ENCODE results near the gene IRS1. TPM values are rescaled to one million over a fixed set of nuclear protein-coding genes. Genes with fewer than 3 reads are reported as not detected.

IRS1 gene
- total RNA-seq, 1 donor from 2014 or later: 16.9 TPM

- Histone ChIP-seq H3K27ac (peak overlapping the region; percentile 78), H3K27me3 (no peaks in the 10 kb centered on the region), H3K4me3 (no peak overlapping the region), H3K36me3 (no peaks in the 10 kb centered on the region), H3K9me3 (no peaks in the 10 kb centered on the region), H3K4me1 (peaks cover 58% of the 10 kb centered on the region)
- no peak for DNase-seq (ENCODE audit: extremely low spot score in 2 of 2)
- intact Hi-C loops (cut with DNase I): no loop called here
- peak in 1 of 2 donors; percentile 34 for TF ChIP-seq POLR2AphosphoS5 (IDR thresholded peaks at IDR 0.05; ENCODE audit: insufficient read depth in 1 of 2, low read depth in 1 of 2)
- TF ChIP-seq, protein P1, sequence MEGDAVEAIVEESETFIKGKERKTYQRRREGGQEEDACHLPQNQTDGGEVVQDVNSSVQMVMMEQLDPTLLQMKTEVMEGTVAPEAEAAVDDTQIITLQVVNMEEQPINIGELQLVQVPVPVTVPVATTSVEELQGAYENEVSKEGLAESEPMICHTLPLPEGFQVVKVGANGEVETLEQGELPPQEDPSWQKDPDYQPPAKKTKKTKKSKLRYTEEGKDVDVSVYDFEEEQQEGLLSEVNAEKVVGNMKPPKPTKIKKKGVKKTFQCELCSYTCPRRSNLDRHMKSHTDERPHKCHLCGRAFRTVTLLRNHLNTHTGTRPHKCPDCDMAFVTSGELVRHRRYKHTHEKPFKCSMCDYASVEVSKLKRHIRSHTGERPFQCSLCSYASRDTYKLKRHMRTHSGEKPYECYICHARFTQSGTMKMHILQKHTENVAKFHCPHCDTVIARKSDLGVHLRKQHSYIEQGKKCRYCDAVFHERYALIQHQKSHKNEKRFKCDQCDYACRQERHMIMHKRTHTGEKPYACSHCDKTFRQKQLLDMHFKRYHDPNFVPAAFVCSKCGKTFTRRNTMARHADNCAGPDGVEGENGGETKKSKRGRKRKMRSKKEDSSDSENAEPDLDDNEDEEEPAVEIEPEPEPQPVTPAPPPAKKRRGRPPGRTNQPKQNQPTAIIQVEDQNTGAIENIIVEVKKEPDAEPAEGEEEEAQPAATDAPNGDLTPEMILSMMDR (IDR thresholded peaks at IDR 0.05): no peak
Observed at GRCh38 chr2:226754821-226755604, 44.6 kb downstream of the IRS1 start.

DNA sequence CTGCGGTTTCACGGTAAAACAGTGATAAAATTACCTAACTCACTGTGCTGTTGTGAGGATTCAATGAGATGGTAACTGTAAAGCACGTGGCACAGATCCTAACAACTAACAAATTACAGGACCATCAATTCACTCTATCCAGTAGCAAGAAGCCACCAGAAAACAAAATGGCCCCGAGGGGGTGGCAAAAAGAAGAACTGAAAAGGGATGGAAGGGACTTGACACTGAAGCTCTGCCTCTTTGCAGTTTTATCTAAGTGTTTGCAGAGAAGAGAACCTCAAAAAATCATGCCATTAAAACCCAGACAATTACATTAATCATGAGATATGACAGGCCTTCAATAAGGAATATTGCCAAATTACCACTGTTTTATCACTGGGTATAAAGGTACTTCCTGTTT lies 46.7 kb downstream of the IRS1 start:
- no peak overlapping the region for H3K4me3 ChIP-seq
- intact Hi-C loops (cut with DNase I): no loop called here
- peak overlapping the region; percentile 22 for H3K27ac ChIP-seq
- H3K36me3 ChIP-seq: no peaks in the 10 kb centered on the region
- no peaks in the 10 kb centered on the region for H3K9me3 ChIP-seq
- DNase-seq (ENCODE audit: extremely low spot score in 2 of 2): no peak
- TF ChIP-seq, protein P1 (IDR thresholded peaks at IDR 0.05): no peak
- TF ChIP-seq POLR2AphosphoS5 (IDR thresholded peaks at IDR 0.05; ENCODE audit: insufficient read depth in 1 of 2, low read depth in 1 of 2): no peak
- no peak for TF ChIP-seq POLR2A (IDR thresholded peaks at IDR 0.05)
- H3K27me3 ChIP-seq: no peaks in the 10 kb centered on the region
- peaks cover 51% of the 10 kb centered on the region for H3K4me1 ChIP-seq

DNA sequence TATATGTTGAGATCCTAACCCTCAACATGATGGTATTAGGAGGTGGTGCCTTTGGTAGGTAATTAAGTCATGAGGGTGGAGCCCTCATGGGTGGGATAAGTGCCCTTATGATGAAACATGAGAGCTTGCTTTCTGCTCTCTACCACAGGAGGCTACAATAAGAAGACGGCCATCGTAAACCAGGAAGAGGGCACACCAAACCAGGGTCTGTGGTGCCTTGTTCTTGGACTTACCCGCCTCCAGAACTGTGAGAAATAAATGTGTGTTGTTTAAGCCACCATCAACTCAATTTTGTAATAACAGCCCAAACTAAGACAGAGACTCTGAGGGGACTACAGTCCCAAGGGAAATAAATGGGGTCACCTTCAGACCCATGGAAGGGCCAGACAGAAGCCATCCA lies 52.3 kb downstream of the IRS1 start:
- Histone ChIP-seq H3K4me3 (no peak overlapping the region), H3K4me1 (peaks cover 35% of the 10 kb centered on the region), H3K9me3 (no peaks in the 10 kb centered on the region), H3K27ac (no peak overlapping the region), H3K27me3 (no peaks in the 10 kb centered on the region), H3K36me3 (no peaks in the 10 kb centered on the region)
- TF ChIP-seq POLR2AphosphoS5 (IDR thresholded peaks at IDR 0.05; ENCODE audit: insufficient read depth in 1 of 2, low read depth in 1 of 2) (no peak), POLR2A (IDR thresholded peaks at IDR 0.05) (no peak)
- TF ChIP-seq, protein P1 (IDR thresholded peaks at IDR 0.05): no peak
- intact Hi-C loops (cut with DNase I): loop anchor here (10.0 kb wide), 1 partner anchor 48 kb away; the partner anchor contains the start of gene IRS1
- DNase-seq (ENCODE audit: extremely low spot score in 2 of 2): no peak

DNA sequence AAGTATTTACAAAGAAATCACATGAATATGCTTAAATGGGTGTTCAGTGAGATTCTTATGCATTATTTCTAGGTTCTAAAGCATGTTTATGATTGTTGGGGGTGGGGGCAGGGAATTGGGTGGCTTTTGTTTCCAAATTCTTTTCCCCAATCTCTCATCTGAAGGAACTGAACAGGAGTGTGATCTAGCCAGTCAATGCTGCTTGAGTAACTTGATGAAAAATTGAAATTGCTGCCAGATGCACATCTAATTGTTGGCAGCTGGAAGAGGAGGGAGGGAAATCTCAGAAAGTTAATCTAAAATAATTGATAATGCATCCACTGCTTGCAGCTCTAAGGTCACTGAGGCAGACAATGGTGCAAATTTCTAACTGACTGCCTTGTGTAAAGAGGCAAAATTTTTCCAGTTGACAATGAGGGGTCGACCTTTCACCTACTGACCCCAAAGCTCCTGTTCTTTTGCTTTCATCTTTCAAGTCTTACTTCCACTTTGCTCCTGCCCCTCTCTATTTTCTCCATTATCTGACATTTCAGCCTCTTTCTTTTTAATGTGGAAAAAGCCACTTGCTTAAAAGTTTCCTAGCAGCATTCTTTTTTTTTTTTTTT lies 53.3 kb downstream of the IRS1 start:
- Histone ChIP-seq H3K27me3 (no peaks in the 10 kb centered on the region), H3K4me3 (no peak overlapping the region), H3K27ac (no peak overlapping the region), H3K4me1 (peaks cover 37% of the 10 kb centered on the region), H3K36me3 (no peaks in the 10 kb centered on the region), H3K9me3 (no peaks in the 10 kb centered on the region)
- no peak for DNase-seq (ENCODE audit: extremely low spot score in 2 of 2)
- intact Hi-C loops (cut with DNase I): loop anchor here (10.0 kb wide), 1 partner anchor 49 kb away; the partner anchor contains the start of gene IRS1
- TF ChIP-seq POLR2A (IDR thresholded peaks at IDR 0.05) (no peak), POLR2AphosphoS5 (IDR thresholded peaks at IDR 0.05; ENCODE audit: insufficient read depth in 1 of 2, low read depth in 1 of 2) (no peak)
- TF ChIP-seq, protein P1 (IDR thresholded peaks at IDR 0.05): no peak

GRCh38 chr2:226743915-226744314 lies 55.7 kb downstream of the IRS1 start:
- H3K27ac ChIP-seq: no peak overlapping the region
- H3K4me1 ChIP-seq: peaks cover 58% of the 10 kb centered on the region
- no peaks in the 10 kb centered on the region for H3K9me3 ChIP-seq
- H3K36me3 ChIP-seq: no peaks in the 10 kb centered on the region
- TF ChIP-seq, protein P1 (IDR thresholded peaks at IDR 0.05): no peak
- no peak for TF ChIP-seq POLR2A (IDR thresholded peaks at IDR 0.05)
- TF ChIP-seq POLR2AphosphoS5 (IDR thresholded peaks at IDR 0.05; ENCODE audit: insufficient read depth in 1 of 2, low read depth in 1 of 2): no peak
- intact Hi-C loops (cut with DNase I): loop anchor here (10.0 kb wide), 1 partner anchor 51 kb away; the partner anchor contains the start of gene IRS1
- DNase-seq (ENCODE audit: extremely low spot score in 2 of 2): no peak
- no peaks in the 10 kb centered on the region for H3K27me3 ChIP-seq
- no peak overlapping the region for H3K4me3 ChIP-seq

Data from vagina (tissue), 2 donors.